Mesenchymal stem cell (in vitro differentiated cells and primary cell): Measurements from ENCODE around the gene GALNT10.
A peak's percentile ranks its signal among the peaks of the same experiment; 100 is the strongest.

Source experiments
- DNase-seq: peaks from one replicate; pipeline ENCODE4 v3.0.0-alpha.2; 2013
- H2AFZ ChIP-seq: one replicate; pipeline ENCODE4 v1.6.1; 2013; ENCODE audit warnings: low read depth, mild to moderate bottlenecking, control low read depth, inconsistent platforms, low read length, moderate library complexity
- H2AK5ac ChIP-seq: 2 replicates; pipeline ENCODE4 v1.6.1; 2013; ENCODE audit warnings: low read length, moderate library complexity, mild to moderate bottlenecking, inconsistent platforms; ENCODE audit not compliant: severe bottlenecking
- H2BK120ac ChIP-seq: one replicate; pipeline ENCODE4 v1.6.1; 2013; ENCODE audit warnings: low read depth, mild to moderate bottlenecking, inconsistent platforms, low read length, moderate library complexity
- H2BK12ac ChIP-seq, 2 experiments: one replicate each; pipeline ENCODE4 v1.6.1; 2013; ENCODE audit warnings: inconsistent platforms in 2 of 2, low read length in 2 of 2, mild to moderate bottlenecking in 2 of 2, moderate library complexity in 2 of 2, control low read depth in 1 of 2
- H2BK15ac ChIP-seq: one replicate; pipeline ENCODE4 v1.6.1; 2013; ENCODE audit warnings: mild to moderate bottlenecking, low read depth, inconsistent platforms; ENCODE audit not compliant: poor library complexity, severe bottlenecking
- H2BK5ac ChIP-seq: 2 replicates; pipeline ENCODE4 v1.6.1; 2013; ENCODE audit warnings: low read depth, mild to moderate bottlenecking, low read length, control low read depth, inconsistent platforms; ENCODE audit not compliant: poor library complexity, severe bottlenecking
- H3K14ac ChIP-seq, 2 experiments: one replicate each; pipeline ENCODE4 v1.6.1; 2013; ENCODE audit warnings: inconsistent platforms in 2 of 2, low read length in 2 of 2, control low read depth in 1 of 2, mild to moderate bottlenecking in 1 of 2, moderate library complexity in 1 of 2
- H3K18ac ChIP-seq, 2 experiments: one replicate each; pipeline ENCODE4 v1.6.1; 2013; ENCODE audit warnings: inconsistent platforms in 2 of 2, low read length in 2 of 2, control low read depth in 1 of 2, low read depth in 1 of 2, mild to moderate bottlenecking in 1 of 2
- H3K23ac ChIP-seq, 2 experiments: one replicate each; pipeline ENCODE4 v1.6.1; 2013; ENCODE audit warnings: inconsistent platforms in 2 of 2, low read length in 2 of 2, mild to moderate bottlenecking in 2 of 2, moderate library complexity in 2 of 2, control low read depth in 1 of 2
- H3K27ac ChIP-seq: 2 replicates; pipeline ENCODE4 v1.5.1; 2013; ENCODE audit warnings: mild to moderate bottlenecking, moderate library complexity, low read length, control low read depth, inconsistent platforms; ENCODE audit not compliant: poor library complexity, severe bottlenecking
- H3K27me3 ChIP-seq, 2 experiments: 2 replicates each; pipeline versions ENCODE4 v1.6.1 to v1.7.0; 2013; ENCODE audit warnings: low read length in 2 of 2, mild to moderate bottlenecking in 2 of 2, moderate library complexity in 2 of 2, control low read depth in 1 of 2, inconsistent platforms in 1 of 2; ENCODE audit not compliant: control insufficient read depth in 1 of 2, insufficient read depth in 1 of 2
- H3K36me3 ChIP-seq, 2 experiments: 2 replicates each; pipeline versions ENCODE4 v1.6.1 to v1.7.0; 2013; ENCODE audit warnings: low read length in 2 of 2, control low read depth in 1 of 2, inconsistent platforms in 1 of 2, low read depth in 1 of 2, mild to moderate bottlenecking in 1 of 2; ENCODE audit not compliant: insufficient read depth in 2 of 2, control insufficient read depth in 1 of 2
- H3K4ac ChIP-seq, 2 experiments: one replicate each; pipeline ENCODE4 v1.6.1; 2013; ENCODE audit warnings: inconsistent platforms in 2 of 2, low read length in 2 of 2, mild to moderate bottlenecking in 2 of 2, moderate library complexity in 2 of 2, control low read depth in 1 of 2, low read depth in 1 of 2
- H3K4me1 ChIP-seq: 2 replicates; pipeline ENCODE4 v1.6.1; 2013; ENCODE audit warnings: low read depth, low read length, control low read depth; ENCODE audit not compliant: control insufficient read depth, insufficient read depth
- H3K4me2 ChIP-seq: 2 replicates; pipeline ENCODE4 v1.6.1; 2013; ENCODE audit warnings: low read length, mild to moderate bottlenecking, inconsistent platforms; ENCODE audit not compliant: poor library complexity, severe bottlenecking
- H3K4me3 ChIP-seq, 2 experiments: 2 replicates each; pipeline versions ENCODE4 v1.5.1 to v1.7.0; 2013; ENCODE audit warnings: low read length in 2 of 2, mild to moderate bottlenecking in 2 of 2, control low read depth in 1 of 2, low read depth in 1 of 2; ENCODE audit not compliant: insufficient read depth in 1 of 2
- H3K79me1 ChIP-seq: replicated peaks from 2 replicates; pipeline ENCODE4 v1.6.1; 2013; ENCODE audit warnings: mild to moderate bottlenecking, control low read depth, low read length, inconsistent platforms; ENCODE audit not compliant: poor library complexity, severe bottlenecking
- H3K9ac ChIP-seq: 2 replicates; pipeline ENCODE4 v1.7.0; 2013; ENCODE audit warnings: mild to moderate bottlenecking, low read length, moderate library complexity
- H3K9me3 ChIP-seq: 2 replicates; pipeline ENCODE4 v1.7.0; 2013; ENCODE audit warnings: mild to moderate bottlenecking, low read length; ENCODE audit not compliant: control insufficient read depth
- H4K8ac ChIP-seq: one replicate; pipeline ENCODE4 v1.6.1; 2013; ENCODE audit warnings: inconsistent platforms, mild to moderate bottlenecking, low read length, moderate library complexity
- H4K91ac ChIP-seq: one replicate; pipeline ENCODE4 v1.6.1; 2013; ENCODE audit warnings: mild to moderate bottlenecking, low read length, inconsistent platforms
- WGBS: methylation state at CpG from one replicate; pipeline ENCODE4 v1.1.7; 2013; ENCODE audit warnings: mixed read lengths; 5-methylcytosine and 5-hydroxymethylcytosine counted together

The GALNT10 gene

DNA sequence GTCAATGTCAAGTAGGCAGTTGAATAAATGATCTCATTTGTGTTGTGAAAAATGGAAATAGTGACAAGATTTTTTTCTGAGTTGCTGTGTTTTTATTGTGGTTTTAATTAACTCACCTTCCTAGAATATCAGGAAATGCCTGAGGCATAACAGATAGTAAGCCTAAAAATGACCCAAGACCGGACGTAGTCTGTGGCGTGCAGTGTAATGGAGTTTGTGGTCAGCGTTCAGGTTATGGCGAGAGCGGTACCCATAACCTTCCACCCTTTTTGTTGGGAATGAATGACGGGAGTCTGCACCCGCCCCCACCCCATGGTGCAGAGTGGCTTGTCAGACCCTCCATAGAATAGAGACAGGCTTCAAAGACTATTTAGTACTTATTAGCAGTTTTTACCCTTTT lies 119.3 kb downstream of the GALNT10 start:
- Histone ChIP-seq H3K23ac (no peak overlapping the region), H3K36me3 (no peaks in the 10 kb centered on the region), H2AFZ (no peak overlapping the region), H3K4me3 (no peak overlapping the region), H3K4me2 (no peak overlapping the region), H2BK120ac (no peak overlapping the region), H2AK5ac (no peak overlapping the region), H3K27ac (peak overlapping the region; percentile 89), H3K4ac (no peak overlapping the region), H2BK5ac (no peak overlapping the region), H3K9ac (no peak overlapping the region), H3K9me3 (no peaks in the 10 kb centered on the region), H3K18ac (no peak overlapping the region), H3K79me1 (peaks cover 10% of the 10 kb centered on the region), H2BK15ac (no peak overlapping the region), H4K8ac (no peak overlapping the region), H3K4me1 (peaks cover 10% of the 10 kb centered on the region), H4K91ac (peak overlapping the region; percentile 52), H2BK12ac (no peak overlapping the region), H3K27me3 (no peaks in the 10 kb centered on the region), H3K14ac (no peak overlapping the region)
- WGBS: 84% methylated on average over 6 of the region's 8 CpGs
- no peak for DNase-seq

DNA sequence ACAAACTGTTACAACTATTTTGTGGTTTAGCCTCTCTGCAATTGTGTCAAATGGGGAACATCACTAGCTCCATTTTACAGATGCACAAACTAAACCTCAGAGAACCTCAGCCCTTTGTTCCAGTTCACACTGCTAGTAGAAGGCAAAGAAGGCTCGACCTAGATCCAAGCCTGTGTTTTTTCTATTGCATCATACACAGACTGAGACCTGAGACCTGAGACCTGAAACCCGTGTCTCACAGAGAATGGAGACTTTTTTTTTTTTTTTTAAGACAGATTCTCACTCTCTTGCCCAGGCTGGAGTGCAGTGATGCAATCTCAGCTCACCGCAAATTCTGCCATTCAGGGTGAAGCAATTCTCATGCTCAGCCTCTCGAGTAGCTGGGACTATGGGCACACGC lies 120.8 kb downstream of the GALNT10 start:
- Histone ChIP-seq H3K36me3 (no peaks in the 10 kb centered on the region), H3K27me3 (no peaks in the 10 kb centered on the region), H3K9ac (no peak overlapping the region), H3K79me1 (peaks cover 20% of the 10 kb centered on the region), H2BK12ac (no peak overlapping the region), H3K4me2 (no peak overlapping the region), H3K4me3 (no peak overlapping the region), H2BK120ac (no peak overlapping the region), H3K27ac (no peak overlapping the region), H2BK5ac (no peak overlapping the region), H2BK15ac (no peak overlapping the region), H3K23ac (no peak overlapping the region), H3K4ac (no peak overlapping the region), H3K9me3 (no peaks in the 10 kb centered on the region), H2AK5ac (no peak overlapping the region), H4K91ac (no peak overlapping the region), H4K8ac (no peak overlapping the region), H3K18ac (no peak overlapping the region), H3K4me1 (peaks cover 10% of the 10 kb centered on the region), H3K14ac (no peak overlapping the region), H2AFZ (no peak overlapping the region)
- WGBS: 93% methylated on average over 5 of the region's 5 CpGs
- no peak for DNase-seq

DNA sequence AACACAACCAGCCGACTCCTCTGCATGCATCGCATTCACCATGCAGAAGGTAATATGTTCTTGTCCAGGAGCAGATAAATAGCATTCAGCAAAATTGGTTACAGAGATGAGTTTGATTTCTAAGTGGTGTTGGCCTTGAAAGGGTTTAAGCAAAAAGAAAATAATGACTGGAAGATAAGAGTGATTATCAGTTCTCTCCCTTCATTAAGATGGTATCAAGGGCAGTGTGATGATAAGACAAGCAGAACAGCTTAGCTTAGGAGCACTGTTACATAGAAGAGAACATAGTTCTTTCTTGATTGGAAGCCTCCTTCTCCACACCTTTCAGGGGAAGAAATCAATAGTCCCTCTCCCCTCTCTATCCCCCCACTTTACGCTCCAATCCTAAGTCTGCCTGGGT lies 121.5 kb downstream of the GALNT10 start:
- Histone ChIP-seq H3K4me1 (peaks cover 10% of the 10 kb centered on the region), H3K9me3 (no peaks in the 10 kb centered on the region), H2AFZ (no peak overlapping the region), H3K4me2 (no peak overlapping the region), H4K8ac (no peak overlapping the region), H2BK5ac (no peak overlapping the region), H3K4me3 (no peak overlapping the region), H2AK5ac (no peak overlapping the region), H3K18ac (no peak overlapping the region), H3K9ac (no peak overlapping the region), H3K79me1 (peaks cover 20% of the 10 kb centered on the region), H3K23ac (no peak overlapping the region), H2BK12ac (no peak overlapping the region), H3K4ac (no peak overlapping the region), H3K14ac (no peak overlapping the region), H4K91ac (no peak overlapping the region), H2BK15ac (no peak overlapping the region), H2BK120ac (no peak overlapping the region), H3K36me3 (no peaks in the 10 kb centered on the region), H3K27me3 (no peaks in the 10 kb centered on the region), H3K27ac (no peak overlapping the region)
- no peak for DNase-seq
- WGBS: 100% methylated on average over 2 of the region's 3 CpGs

DNA sequence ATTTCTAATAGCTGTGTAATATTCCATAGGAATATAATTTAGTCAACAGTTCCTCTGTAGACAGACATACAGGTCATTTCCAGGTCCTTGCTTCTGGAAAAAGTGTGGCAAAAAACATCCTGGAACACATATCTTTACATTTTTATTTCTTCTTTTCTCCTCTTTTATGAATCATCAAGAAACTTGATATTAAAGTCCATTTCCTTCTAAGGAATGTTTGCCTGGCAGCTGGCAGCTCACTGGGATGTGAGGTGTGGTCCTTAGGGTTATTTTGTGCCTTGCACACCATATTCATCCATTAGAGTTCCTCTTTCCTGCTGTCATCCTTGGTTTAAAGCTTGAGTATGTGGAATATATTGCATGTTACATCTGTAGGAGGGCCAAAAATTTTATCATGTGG lies 122.0 kb downstream of the GALNT10 start:
- Histone ChIP-seq H3K4me2 (no peak overlapping the region), H2BK15ac (no peak overlapping the region), H3K9ac (no peak overlapping the region), H3K4me3 (no peak overlapping the region), H3K4ac (no peak overlapping the region), H2AFZ (no peak overlapping the region), H2AK5ac (no peak overlapping the region), H3K79me1 (peaks cover 22% of the 10 kb centered on the region), H3K18ac (no peak overlapping the region), H4K8ac (no peak overlapping the region), H3K36me3 (no peaks in the 10 kb centered on the region), H3K27me3 (no peaks in the 10 kb centered on the region), H3K9me3 (no peaks in the 10 kb centered on the region), H2BK5ac (no peak overlapping the region), H2BK12ac (no peak overlapping the region), H3K23ac (no peak overlapping the region), H3K27ac (no peak overlapping the region), H3K14ac (no peak overlapping the region), H4K91ac (no peak overlapping the region), H3K4me1 (peaks cover 10% of the 10 kb centered on the region), H2BK120ac (no peak overlapping the region)
- no peak for DNase-seq
